Occipital lobe (tissue), 2 donors: ENCODE data around the gene TSR3. TPM values are rescaled to one million over a fixed set of nuclear protein-coding genes. Genes with fewer than 3 reads are reported as not detected.
"Not testable (repeated sequence)": the region's sequence is repeated elsewhere in the genome, so short reads cannot be mapped to it uniquely, and the experiment has no call there.

Experiments used
- DNase-seq: peaks from one replicate; lab custom pipeline; 2025; lab: John Stamatoyannopoulos, UW
- total RNA-seq: library from RNA; depleted of rRNA; stranded (reverse); fragments of >200 nt; gene quantifications from one replicate; pipeline ENCODE4 v1.2.3, GENCODE V29; 2014

The TSR3 gene
- total RNA-seq, 1 donor from 2014 or later = 36.8 TPM

DNA sequence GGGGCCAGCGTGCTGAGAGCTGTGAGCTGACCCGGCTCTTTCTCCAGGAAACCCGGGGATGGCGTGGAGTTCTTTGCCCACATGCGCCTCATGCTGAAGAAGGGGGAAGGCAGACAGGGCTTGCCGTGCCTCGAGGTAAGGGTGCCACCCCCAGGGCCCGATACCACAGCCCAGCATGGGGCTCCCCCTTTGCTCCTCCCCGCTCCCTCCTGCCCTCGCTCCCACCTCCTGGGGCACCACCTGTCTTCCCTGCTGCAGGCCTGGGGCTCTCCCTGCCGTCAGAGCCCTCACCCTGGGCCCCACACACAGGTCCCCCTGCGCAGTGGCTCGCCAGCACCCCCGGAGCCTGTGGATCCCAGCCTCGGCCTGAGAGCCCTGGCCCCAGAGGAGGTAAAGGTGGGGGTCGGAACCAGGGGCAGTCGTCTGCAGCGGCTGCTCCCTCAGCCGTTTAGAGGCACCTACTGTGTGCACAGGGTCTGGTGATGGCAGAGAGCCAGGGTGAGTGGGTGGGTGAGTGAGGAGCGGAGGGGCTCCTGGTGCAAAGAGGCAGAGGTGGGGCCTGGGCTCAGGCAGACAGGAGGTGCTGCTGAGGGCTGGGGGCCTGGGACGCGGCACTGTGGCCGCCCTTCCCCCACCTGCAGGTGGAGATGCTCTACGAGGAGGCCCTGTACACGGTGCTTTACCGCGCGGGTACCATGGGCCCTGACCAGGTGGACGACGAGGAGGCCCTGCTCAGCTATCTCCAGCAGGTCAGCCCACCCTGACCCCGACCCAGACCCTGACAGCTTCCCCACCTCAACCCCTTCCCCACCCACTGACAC, 12.6 kb downstream of the TSR3 start:
- no peak for DNase-seq

DNA sequence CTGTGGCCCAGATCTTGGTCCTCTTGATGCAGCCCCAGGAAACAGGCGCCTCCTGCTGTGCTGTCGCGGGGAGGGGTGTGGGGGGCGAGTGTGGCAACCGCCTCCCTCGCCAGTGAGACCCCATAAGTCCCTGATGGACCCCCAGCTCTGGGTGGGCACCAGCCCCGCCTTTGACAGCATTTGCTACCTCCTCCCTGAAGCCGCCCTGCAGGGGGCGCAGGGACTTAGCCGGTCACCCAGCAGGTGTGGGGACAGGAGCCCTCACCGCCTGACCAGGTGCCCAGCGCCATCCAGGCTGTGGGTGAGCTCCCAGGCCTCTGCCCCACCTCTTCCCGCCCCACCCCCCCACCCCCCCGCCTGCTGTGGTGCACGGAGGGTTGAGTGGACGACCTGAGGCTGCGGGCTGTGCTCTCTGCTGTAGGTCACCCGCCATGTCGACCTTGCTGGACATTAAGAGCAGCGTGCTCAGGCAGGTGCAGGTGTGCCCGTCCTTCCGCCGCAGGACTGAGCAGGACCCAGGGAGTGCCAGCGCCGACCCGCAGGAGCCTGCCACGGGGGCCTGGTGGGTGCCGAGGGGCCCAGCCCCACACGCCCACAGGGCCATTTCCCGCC, 13.5 kb downstream of the TSR3 start:
- no peak for DNase-seq

DNA sequence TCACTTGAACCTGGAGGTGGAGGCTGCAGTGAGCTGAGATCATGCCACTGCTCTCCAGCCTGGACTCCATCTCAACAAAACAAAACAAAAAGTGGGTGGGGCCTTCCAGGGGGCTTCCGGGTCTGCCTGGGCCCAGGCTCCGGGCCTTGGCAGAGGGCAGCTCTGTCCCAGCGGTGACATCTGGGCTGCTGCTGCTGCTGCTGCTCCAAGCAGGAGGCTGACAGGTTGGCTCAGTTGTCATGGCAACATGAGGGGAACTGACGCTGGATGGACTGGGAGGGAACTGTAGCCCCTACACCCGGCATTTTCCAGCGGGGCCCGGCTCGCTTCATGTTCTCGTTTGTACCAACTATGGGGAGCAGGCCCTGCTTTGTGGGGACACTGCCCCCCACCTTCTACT, 14.2 kb downstream of the TSR3 start:
- no peak for DNase-seq

DNA sequence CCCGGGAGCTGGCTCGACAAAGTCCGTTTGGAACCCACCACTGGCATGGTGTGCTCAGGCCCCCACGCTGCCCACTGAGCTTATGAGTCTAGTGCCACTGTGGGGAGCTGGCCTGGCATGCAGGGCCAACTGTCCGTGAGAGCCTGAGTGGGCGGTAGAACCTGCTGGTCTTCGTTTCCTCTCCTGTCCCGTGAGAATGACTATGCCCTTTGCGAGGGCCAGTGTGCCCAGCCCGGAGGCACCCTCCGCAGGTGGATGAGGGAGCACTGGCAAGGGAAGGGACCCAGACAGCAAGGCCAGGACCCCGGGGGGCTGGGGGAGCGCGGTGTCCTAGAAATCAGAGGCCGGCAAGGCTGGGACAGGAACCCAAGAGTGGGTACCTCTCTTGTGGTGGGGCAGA, 15.1 kb downstream of the TSR3 start:
- DNase-seq = no peak

DNA sequence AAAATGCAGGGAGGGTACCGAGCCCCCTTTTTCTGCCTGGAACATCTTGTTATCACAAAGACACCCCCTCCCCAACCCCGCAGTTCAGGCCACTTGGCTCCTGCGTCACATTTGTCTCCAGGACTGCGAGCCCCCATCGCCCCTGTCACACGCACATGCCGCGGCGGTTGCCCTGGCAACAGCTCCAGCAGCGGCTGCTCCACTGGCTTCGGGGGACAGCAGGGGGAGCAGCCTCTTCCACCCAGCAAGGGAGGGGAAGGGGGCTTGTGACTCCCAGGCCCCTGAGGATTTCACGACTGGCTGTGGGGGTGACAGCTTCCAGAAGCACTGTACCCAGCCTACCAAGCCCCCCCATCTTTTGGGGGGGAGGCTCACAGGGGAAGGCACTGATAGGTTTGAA, 15.7 kb downstream of the TSR3 start:
- no peak for DNase-seq

DNA sequence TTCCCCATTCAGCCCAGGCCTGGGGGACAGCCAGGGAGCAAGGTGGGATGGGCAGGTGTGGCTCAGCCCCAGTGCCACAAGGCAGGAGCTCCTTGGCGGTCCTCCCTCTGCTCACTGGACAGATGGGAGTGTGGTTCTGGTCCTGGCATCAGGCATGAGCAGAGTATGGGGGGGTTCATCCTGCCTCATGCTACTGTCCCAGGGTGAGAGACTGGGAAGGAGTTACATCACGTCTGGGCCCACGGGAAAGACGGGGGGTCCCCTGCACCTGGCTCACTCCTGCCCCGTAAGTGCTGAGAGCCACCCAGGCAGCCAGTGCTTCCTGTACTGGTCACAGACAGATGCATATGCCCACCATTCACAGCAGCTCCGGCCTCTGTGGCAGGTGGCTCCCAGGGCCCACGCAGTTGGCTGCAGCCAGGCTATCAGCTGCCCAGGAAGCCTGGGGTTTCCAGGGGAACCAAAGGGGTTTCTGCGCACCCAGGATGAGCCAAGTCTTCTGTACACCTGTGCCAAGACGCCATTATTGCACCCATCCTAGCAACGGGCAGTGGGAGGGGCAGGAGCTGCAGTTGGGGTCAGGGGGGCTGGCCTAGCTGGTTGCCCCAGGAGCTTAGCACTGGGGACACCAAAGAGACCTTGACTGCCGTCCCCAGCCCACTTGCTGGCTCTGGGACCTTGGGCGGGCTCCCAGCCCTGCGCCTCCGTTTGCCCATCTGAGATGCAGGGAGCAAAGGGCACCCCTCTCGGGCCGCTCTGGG, 16.3 kb downstream of the TSR3 start:
- no peak for DNase-seq

DNA sequence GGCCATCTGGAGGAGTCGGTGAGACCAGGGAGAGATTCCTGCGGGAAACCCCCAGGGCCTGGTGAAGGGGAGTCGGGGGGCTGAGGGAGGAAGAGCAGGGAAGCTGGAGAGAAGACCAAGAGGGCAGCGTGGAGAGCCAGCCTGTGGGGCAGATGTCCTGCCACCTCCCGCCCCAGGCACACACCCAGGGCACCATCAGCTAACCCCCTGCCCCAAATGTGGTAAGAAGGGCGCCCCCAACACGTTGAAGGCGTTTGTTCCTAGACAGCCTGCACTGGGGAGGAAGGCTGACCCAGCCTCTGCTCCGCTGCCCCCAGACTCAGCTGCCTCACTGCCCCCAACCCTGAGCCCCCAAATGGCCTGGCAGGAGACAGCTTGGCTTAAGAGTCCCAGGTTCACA, 16.9 kb downstream of the TSR3 start:
- DNase-seq = no peak

DNA sequence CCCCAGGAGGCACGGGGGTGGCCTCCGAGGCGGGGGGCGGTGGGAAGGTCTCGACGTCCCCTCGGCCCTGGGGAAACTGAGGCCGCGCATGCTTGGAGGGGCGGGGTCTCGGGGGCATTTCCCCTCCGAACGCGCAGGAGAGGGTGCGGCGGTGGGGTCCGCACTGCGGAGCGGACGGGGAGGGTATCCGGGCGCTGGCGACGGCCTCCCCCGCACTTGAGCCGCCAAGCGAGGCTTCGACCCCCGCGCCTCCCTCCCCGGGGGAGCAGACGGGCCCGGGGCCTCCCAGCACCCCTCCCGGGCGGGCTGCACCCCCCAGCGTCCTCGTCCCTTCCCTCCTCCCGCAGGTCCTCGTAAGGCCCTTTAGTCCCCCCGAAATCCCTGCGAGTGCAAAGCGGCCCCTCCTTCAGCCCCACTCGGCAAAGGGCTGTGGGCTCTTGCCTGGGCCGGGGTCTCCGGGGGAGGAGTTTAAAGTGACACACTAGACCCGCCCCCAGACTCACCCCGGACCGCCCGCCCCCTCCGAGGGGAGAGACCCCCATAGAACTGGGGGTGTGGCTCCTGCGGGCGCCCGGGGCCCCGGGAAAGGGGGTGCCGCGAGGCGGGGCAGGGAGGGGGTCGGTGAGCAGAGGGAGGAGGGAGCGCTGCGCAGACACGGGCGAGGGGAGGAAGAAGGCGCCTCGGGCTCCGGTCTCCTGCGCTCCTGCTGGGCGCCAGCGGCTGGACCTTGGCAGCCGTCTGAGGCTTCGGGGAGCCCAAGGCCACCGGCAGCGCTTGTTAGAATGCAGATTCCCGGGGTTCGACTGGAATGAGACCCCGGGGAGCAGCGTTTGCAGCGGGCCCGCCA, 17.6 kb downstream of the TSR3 start:
- no peak for DNase-seq

DNA sequence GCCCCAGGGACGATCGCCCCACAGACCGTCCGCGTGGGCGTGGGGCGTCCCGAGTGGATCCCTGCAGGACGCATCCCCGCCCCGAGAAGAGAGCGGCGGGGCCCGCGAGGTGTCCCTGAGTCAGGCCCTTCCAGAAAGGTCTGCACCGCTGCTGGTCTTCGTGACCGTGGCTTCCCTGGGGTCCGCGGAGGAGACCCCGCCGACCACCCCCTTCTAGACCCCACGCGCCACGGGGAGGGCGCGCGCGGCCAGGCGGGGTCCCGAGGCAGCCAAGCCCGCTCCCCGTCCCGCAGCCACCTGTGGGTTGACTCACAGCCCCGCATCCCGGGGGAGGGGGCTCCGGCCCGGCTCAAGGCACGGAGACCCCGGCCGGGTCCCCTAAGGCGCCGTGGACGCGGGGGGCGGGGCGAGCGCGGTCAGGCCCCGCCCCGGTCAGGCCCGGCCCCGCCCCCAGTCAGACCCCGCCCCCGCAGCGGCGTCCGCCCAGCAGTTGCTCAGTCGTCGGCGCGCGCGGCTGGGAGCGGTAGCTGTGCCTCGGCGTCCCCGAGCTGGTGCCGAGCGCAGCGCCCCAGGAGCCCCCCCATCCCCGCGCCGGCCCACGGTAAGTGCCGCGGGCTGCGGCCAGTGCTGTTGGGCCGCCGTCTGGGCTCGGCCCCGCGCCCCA, 18.4 kb downstream of the TSR3 start, which contains the start of gene BAIAP3:
BAIAP3 (plus strand) TSS at position 497 of the 664 bp plus-strand sequence. CDS start 4,905 bp downstream, outside the sequence.
- no peak for DNase-seq

DNA sequence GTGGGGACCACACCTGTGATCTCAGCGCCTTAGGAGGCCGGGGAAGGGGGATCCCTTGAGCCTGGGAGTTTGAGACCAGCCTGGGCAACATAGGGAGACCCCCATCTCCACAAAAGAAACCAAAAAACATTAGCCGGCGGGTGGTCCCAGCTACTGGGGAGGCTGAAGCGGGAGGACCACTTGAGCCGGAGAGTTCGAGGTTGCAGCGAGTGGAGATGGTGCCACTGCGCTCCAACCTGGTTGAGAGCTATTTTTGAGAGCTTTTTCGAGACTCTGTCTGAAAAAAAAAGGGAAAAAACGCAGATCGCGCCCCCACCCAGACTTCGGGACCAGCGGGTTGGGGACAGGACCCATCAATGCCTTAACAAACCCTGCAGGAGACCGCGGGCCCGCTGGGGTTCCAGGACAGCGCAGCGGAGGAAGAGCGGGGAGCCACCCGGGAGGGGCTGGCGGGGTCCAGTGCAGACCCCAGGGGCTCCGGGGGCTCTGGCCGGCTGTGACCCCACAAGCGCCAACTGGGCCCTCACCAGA, 19.0 kb downstream of the TSR3 start:
- no peak for DNase-seq

DNA sequence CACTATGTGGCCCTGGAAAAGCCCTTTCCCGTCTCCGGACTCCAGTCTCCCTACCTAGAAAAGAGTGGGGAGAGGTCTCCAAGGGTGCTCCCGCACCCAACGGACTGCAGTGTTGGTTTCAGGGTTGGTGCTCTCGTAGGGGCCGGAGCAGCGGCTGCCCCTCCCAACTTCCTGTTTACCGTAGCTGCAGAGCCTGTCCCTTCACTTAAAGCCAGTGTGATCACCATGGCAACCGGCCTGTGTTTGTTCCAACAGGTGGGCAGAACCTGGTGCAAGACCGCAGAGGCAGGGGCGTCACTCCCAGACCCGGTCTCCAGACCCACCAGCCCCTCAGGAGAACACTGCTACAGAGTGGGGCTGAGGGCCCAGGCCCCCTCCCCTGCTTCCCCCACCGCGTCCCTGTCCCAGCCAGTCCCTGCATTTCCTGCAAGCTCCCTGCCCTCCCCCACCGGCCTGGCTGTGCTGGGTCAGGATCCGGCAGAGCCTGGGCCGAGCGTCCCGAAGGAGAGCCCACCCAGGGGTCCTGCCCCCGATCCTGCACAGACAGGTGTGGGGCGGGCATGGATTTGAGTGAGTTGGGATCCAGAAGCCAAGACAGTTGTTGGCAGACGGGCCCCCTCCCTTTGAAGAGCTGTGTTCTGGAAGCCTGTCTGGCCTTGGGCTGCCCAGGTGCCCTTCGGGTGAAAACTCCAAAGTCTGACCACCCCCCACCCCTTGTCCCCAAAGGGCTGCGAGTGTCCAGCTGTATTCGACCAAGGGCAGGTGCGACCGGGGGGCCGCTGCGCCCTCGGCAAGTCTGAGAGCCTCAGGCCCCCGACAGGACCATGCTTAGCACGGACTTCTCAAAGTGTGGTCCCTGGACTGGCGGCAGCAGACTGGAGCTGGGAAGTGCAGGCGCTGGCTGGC, 19.7 kb downstream of the TSR3 start:
- DNase-seq = peak; percentile 38

DNA sequence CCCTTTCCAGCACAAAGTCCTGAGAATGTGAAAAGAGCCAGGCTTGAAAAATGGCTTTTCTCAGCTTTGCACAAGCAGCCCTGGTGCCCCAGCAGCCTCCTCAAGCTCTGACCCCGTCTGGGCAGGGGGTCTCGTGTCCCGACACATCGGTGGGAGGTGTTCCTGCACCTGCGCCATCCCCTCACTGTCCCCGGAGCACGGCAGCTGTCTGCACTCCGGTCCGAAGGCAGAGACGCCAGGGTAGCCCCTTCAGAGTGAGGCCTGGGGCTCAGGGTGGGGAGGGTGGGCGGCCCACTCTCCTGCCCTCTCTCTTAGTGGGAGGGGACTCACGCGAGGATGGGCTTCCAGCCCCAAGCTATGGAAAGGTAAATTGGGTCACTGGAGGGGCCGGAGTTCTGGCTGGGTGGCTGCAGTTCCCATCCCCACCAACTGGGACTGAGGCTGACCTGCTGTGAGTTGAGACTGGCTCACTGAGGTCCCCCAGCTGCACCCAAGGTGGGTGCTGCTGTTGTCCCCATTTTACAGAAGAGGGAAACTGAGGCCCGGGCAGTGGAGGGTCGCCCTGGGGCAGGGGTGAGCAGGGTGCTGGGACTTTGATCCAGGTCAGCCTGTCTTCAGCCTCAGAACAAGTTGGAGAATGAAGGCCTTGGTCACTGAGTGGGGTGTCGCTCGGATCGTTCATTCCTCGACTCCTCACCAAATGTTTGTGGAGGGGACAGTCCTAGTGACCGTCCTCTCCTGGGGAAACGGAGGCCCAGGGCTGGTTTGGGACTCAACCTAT, 20.6 kb downstream of the TSR3 start:
- DNase-seq = no peak

DNA sequence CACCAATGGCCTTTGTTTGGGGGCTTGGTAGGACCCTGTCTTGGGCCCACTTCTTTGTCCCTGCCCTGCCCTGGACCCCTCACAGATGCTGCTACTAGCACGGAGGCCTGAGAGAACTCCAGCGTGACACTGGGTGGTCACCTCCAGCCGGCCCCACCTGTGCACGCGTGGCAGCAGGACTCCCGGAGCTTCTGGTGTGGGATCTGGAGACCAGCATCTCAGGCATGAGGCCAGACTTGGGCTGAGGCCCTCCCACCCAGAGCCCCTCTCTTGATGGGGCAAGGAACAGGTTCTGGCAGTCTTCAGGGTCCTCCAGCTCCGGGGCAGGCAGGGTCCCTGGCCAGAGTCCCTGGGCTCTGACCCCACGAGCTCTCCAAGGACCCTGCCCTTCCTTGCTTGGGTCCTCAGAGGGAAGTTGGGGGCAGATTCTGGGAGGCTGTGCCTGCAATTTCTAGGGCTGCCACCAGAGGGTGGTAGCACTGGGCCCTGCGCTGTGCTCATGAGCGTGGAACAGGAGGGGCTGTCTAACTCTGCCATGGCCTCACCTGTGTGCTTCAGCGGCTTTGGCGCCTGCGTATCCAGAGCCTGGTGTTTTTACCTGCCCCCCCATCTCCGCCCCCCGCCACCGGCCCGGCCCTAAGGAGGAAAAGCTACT, 21.3 kb downstream of the TSR3 start:
- no peak for DNase-seq

DNA sequence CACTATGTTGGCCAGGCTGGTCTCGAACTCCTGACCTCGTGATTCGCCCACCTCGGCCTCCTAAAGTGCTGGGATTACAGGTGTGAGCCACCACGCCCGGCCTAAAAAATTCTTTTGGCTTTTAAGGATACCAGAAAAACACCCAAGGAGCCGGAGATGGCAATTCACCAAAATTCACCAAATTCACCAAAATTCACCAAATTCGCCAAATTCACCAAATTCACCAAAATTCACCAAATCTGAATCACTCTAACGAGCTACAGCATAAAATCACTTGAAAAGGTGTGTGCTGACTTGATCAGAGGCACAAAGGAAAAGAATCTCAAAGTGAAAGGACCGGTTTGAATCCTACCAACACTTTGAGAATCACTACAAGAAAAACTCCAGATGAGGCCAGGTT, 22.7 kb downstream of the TSR3 start:
- DNase-seq = not testable (repeated sequence)

DNA sequence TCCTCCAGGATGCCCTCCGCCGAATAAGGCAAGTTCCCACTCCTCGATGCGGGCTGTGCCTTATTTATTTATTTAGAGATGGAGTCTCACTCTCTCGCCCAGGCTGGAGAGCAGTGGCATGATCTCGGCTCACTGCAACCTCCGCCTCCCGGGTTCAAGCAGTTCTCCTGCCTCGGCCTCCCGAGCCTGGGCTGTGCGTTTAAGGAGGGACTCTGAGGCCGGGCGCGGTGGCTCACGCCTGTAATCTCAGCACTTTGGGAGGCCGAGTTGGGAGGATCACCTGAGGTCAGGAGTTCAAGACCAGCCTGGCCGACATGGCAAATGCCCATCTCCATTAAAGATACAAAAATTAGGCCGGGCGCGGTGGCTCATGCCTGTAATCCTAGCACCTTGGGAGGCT, 23.5 kb downstream of the TSR3 start:
- not testable (repeated sequence) for DNase-seq

DNA sequence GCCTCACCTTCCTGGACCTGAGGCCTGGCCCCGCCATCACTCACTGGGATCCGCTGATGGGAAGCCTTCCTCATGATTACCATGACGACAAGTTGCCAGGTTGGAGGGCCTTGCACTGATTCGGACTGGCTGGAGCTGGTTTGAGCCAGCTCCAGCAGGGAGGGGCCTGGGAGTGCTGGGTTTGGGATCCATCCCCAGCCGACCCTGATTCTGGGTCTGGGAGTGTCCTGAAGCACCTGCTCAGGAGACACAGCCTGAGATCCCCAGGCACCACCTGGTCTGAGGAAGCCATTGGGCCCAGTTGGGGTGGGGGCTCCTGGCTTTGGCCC, 24.1 kb downstream of the TSR3 start:
- no peak for DNase-seq

DNA sequence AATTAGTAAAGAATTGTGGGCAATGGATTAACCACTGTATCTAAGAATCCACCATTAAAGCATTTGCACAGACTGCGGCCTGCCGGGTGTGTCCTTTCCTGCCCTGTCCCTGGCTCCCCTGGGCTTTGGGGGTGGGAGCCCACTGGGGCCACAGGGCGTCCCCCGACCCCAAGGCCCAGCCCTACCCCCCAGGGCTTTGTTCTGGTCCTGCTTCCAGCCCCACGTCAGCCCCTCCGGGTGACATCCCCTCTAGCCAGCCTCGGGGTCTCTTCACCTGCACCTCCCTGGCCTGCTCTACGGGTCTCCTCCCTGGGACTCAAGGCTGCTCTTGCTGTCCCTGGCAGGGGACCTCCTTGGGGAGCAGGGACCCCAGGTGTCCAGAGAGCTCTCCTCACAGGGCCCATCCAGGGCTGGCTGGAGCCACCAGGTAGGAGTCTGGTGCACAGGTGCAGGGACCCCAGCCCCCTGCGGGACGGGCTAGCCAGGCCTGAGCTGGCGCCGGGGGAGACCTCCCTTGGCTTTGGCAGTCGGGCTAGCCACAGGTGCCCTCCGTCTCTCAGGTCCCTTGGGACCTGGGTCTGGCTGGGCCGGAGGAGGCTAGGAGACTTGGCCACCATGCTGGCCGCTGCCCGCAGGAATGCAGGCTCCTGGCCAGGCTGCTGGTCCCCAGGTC, 24.6 kb downstream of the TSR3 start:
- DNase-seq = no peak

DNA sequence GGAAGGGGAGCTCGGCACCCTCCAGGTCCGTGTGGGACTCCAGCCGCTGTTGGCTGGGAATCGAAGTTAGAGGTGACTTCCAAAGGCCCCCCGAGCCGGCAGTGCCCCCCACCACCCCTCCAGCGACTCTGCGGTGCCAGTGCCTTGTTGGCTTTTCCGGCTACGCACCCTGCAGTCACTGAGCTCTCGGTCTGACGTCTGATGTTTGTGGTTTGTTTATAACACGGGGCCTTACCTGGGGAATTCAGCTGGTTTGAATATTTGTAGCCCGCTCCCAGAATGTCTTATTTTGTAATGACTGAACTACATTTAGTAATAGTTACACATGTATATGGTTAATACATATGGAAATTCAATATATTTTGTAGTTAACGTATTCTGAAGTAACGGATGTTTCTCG, 25.3 kb downstream of the TSR3 start:
- no peak for DNase-seq
